Stimulated activated CD4-positive, alpha-beta T cell treated with anti-CD3 and anti-CD28 coated beads, TNF-alpha, amount 100 ng/mL, for 4 hours (primary cell): Measurements from ENCODE around the gene ARHGAP10.
"Not testable (repeated sequence)": the region's sequence is repeated elsewhere in the genome, so short reads cannot be mapped to it uniquely, and the experiment has no call there.

ENCODE experiments used
- DNase-seq, 3 experiments: peaks; one replicate each; pipeline ENCODE4 v3.0.0-alpha.2; 2020; ENCODE audit warnings: low read depth in 3 of 3

ARHGAP10 gene

DNA sequence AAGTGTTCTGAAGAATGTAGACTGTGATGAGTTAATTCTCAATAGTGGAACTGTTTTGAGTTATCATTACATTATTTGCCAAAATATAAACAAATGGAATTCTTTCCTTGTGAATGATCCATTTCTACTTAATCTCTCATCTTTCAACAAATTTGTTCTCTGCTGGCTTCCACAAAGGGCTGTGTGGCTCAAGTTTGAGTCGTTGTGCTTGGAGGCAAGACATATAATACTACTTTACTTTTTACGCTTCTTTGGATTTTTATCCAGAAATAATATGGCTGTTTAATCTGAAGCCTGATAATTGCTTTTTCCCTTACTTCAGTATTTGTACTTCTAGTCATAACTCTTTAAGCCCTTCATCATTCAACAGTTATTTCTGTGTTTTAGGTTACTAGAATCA, 169.5 kb downstream of the ARHGAP10 start:
- no peak for DNase-seq

DNA sequence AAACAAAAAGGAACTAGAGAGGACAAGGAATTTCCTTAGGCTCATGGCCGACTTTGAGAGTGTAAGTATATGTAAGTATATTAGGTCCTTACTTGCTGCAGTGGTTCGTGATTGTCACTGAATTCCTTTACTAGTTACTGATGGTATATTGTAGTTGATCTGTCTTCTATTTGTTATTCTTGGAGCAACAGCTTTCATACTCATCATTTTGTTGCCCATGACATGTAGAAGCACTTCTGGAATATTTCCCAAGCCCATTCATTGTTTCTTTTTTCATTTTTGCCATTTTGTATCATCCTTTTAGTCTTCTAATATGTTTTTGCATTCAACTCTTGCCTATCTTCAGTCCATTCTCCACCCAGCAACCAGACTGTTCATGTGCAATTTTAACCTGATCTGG, 170.0 kb downstream of the ARHGAP10 start:
- no peak for DNase-seq

- DNase-seq = no peak
Observed at GRCh38 chr4:147909225-147909624, 177.3 kb downstream of the ARHGAP10 start.

- no peak for DNase-seq
Observed at GRCh38 chr4:147910315-147910714, 178.4 kb downstream of the ARHGAP10 start.

GRCh38 chr4:147912106-147912505, 180.2 kb downstream of the ARHGAP10 start:
- DNase-seq = not testable (repeated sequence)

GRCh38 chr4:147913137-147913536, 181.2 kb downstream of the ARHGAP10 start:
- DNase-seq = no peak

GRCh38 chr4:147916351-147916750, 184.5 kb downstream of the ARHGAP10 start:
- no peak for DNase-seq

GRCh38 chr4:147923381-147923780, 191.5 kb downstream of the ARHGAP10 start:
- no peak for DNase-seq

DNA sequence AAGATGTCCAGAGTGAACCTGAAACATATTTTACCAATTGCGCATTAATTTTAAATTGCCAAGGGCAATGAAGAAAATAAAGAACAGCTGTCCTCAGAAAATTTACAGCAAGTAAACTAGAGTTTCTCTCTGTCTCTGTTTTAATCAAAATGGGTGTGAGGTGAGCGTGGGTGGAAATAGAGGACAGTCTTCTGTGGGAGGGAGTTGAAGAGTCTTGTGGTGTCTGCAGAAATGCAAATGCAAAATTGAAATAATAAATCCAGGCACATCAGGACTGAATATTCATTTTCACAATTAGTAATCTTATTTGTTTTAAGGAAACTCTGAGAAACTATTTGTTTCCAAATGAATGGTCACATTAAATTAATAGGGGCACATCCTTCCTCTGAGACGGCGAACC, 192.0 kb downstream of the ARHGAP10 start:
- DNase-seq = no peak

- DNase-seq = no peak
Observed at GRCh38 chr4:147924604-147925412, 192.9 kb downstream of the ARHGAP10 start.

GRCh38 chr4:147927377-147928137, 195.7 kb downstream of the ARHGAP10 start:
- DNase-seq = no peak

DNA sequence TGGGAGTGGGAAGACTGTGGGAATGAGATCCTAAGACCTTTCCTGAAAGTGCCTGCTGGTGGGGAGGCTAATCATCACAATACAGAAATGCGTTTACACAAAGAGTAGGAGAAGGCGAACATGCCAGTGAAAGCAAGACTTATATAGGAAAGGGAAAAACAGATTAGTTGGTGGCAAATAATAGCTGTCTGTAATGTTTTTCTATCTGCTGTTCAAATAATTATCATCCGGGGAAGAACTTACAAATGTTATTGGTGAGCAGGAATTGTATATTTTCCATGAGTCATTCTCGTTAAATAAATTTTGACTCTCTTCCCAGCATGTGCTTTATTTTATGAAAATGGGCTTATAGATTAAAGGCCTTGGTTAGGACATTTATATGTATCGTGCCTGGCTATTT, 196.5 kb downstream of the ARHGAP10 start:
- no peak for DNase-seq

- DNase-seq = no peak
Observed at GRCh38 chr4:147929746-147930145, 197.9 kb downstream of the ARHGAP10 start.

DNA sequence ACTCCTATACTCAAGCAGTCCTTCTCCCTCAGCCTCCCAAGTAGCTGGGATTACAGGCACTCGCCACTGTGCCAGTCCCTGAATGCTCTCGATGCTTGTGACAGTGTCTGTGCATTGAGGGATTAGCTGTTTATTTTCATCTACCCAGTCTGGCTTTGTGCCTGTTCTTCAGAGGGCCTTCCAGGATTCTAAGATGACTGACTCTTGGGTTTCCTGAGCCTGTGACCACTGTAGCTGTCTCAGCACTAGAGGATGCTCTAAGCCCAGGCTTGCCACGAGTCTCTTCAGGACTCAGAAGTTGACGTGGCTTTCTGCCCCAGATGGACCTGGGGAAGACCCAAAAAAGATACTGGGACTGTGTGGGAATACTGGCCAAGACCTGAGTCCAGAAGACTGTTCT, 201.4 kb downstream of the ARHGAP10 start:
- no peak for DNase-seq

- DNase-seq = no peak
Observed at GRCh38 chr4:147933779-147934178, 201.9 kb downstream of the ARHGAP10 start.

GRCh38 chr4:147938496-147938895, 206.6 kb downstream of the ARHGAP10 start:
- no peak for DNase-seq

DNA sequence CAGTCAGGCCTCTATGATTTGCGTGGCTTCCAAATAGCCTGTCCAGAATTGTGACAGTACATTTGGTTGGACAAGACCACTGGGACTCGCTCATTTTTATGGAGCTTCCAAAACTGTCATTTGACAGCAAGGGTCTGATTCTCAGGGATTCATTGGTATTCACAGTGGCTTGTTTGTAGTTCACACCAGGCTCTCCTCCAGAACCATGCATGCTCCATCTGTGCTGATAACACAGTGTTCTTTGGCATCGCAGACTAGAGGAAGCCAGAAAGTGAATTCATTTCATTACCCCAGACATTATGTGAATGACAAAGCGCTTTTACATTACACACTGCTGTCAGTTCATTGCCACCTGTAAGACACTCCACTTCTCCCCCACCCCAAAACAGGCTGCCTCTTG, 208.3 kb downstream of the ARHGAP10 start:
- no peak for DNase-seq

GRCh38 chr4:147941373-147941772, 209.5 kb downstream of the ARHGAP10 start:
- DNase-seq = no peak

- DNase-seq = no peak
Observed at GRCh38 chr4:147942729-147943128, 210.8 kb downstream of the ARHGAP10 start.

GRCh38 chr4:147943159-147943638, 211.3 kb downstream of the ARHGAP10 start:
- no peak for DNase-seq

DNA sequence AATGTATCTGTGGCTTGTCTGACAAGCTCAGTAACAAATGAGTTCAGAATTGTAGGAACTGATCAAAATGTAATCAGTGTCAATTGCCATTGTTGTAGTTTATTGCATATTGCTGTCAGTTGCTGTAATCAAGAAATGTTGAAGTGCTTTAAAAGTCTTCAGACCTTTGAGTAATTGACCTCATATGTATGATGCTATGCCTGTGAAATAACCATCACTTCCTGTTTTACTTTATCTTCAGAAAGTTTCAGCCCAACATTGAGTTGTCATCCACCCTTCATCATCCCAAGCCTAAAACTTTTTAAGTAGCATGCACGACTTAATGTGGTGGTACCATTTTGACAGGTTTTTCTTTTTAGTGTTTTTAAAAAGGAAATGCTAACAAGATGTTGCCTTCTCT, 212.4 kb downstream of the ARHGAP10 start:
- no peak for DNase-seq

DNA sequence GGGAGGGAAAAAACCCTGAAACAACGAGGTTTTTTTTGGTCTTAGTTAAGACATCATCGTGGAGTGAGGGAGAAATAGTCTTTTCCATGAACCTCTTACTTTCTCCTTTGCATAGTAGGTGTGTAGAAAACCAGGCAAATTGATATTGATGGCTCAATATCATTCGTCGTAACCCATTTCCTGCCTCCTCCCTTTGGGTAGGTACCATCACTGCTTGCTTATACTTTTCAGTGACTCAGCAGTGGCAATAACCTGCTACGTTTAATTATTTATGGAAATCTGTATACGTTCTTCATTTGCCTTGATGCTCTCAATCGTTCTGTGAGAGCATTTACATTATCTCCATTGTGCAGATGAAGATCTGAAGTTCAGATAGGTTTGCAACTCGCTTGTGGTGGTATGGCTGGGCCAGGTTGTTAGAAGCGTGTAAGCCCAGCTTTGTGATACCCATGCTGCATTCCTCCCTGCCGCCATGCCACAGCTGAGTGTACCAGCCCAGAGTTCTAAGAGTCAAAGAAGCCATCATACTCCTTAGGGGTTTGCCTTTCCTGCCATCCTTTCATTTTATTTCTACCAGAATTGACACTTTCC, 212.9 kb downstream of the ARHGAP10 start:
- DNase-seq = no peak

- DNase-seq = no peak
Observed at GRCh38 chr4:147948336-147948735, 216.4 kb downstream of the ARHGAP10 start.
